GM12878 (cell line): ENCODE results near the gene DENND4C. TPM values are rescaled to one million over a fixed set of nuclear protein-coding genes. Genes with fewer than 3 reads are reported as not detected.

Experiments
- ATAC-seq: fragments of 200-7000 bp; cut with Tn5 transposase; 3 replicates; pipeline ENCODE4 v1.9.1; 2020; ENCODE audit warnings: mild to moderate bottlenecking, moderate library complexity
- BruUV-seq: library from RNA; stranded (reverse); fragments of 400-500 nt; replicated peaks from 2 replicates; lab custom pipeline; 2021; lab: Mats Ljungman, UMichigan
- CTCF ChIA-PET: fragments of 300-600 bp; sonication (Branson Sonifier 250); formaldehyde crosslinking; extraction: SDS; loops from one replicate; lab custom pipeline; 2021; ENCODE audit warnings: inconsistent platforms; lab: Yijun Ruan, JAX
- POLR2A ChIA-PET: fragments of 350-600 bp; formaldehyde crosslinking; extraction: SDS; loops from one replicate; lab custom pipeline; 2021; ENCODE audit warnings: inconsistent platforms; lab: Charles Lee
- RAD21 ChIA-PET: fragments of 300-600 bp; sonication (Branson Sonifier 250); formaldehyde crosslinking; loops from one replicate; lab custom pipeline; 2023; ENCODE audit warnings: antibody characterized with exemption; ENCODE audit not compliant: unreplicated experiment; lab: Charles Lee
- SMC1A ChIA-PET: fragments of 300-600 bp; sonication (Branson Sonifier 250); formaldehyde crosslinking; loops from one replicate; lab custom pipeline; 2023; ENCODE audit not compliant: unreplicated experiment, uncharacterized antibody; lab: Charles Lee
- DNase-seq: peaks from one replicate; pipeline ENCODE4 v3.0.0-alpha.2; 2011; ENCODE audit warnings: low read depth, low spot score
- FAIRE-seq: peaks from 3 replicates; lab custom pipeline; 2011; peaks lifted over from hg19 to GRCh38; lab: Jason Lieb, UNC
- H2AFZ ChIP-seq: 2 replicates; pipeline ENCODE4 v1.6.0; 2011; ENCODE audit warnings: low read depth, low read length, control low read depth; ENCODE audit not compliant: control insufficient read depth
- H3K27ac ChIP-seq: 2 replicates; pipeline ENCODE4 v1.5.1; 2011; ENCODE audit warnings: control low read depth; ENCODE audit not compliant: control insufficient read depth, insufficient read depth
- H3K27me3 ChIP-seq, 2 experiments: replicated peaks in 1 of 2; 2 replicates each; pipeline versions ENCODE4 v1.6.0 to v1.6.1; 2011; ENCODE audit warnings: low read length in 1 of 2; ENCODE audit not compliant: control insufficient read depth in 2 of 2, insufficient read depth in 2 of 2
- H3K36me3 ChIP-seq, 2 experiments: 2 replicates each; pipeline ENCODE4 v1.5.1; 2011; ENCODE audit warnings: low read length in 1 of 2; ENCODE audit not compliant: control insufficient read depth in 2 of 2, insufficient read depth in 2 of 2
- H3K4me1 ChIP-seq: 2 replicates; pipeline ENCODE4 v1.6.1; 2011; ENCODE audit warnings: mild to moderate bottlenecking, low read length, moderate library complexity, mixed read lengths; ENCODE audit not compliant: control insufficient read depth, insufficient read depth
- H3K4me2 ChIP-seq: 2 replicates; pipeline ENCODE4 v1.6.0; 2011; ENCODE audit warnings: control low read depth; ENCODE audit not compliant: control insufficient read depth, insufficient read depth
- H3K4me3 ChIP-seq: fragments of 200-600 bp; sonication (generic); 2 replicates; pipeline ENCODE4 v1.5.1; 2016
- H3K79me2 ChIP-seq: 2 replicates; pipeline ENCODE4 v1.6.0; 2011; ENCODE audit warnings: low read length; ENCODE audit not compliant: control insufficient read depth, insufficient read depth
- H3K9ac ChIP-seq: 2 replicates; pipeline ENCODE4 v1.8.0; 2011; ENCODE audit warnings: low read length, control low read depth, mixed read lengths; ENCODE audit not compliant: control insufficient read depth, insufficient read depth
- H3K9me3 ChIP-seq: replicated peaks from 3 replicates; pipeline ENCODE4 v1.5.1; 2011; ENCODE audit warnings: mild to moderate bottlenecking, low read length; ENCODE audit not compliant: control insufficient read depth, insufficient read depth
- H4K20me1 ChIP-seq: 2 replicates; pipeline ENCODE4 v1.6.0; 2011; ENCODE audit not compliant: control insufficient read depth, insufficient read depth
- DPF2 ChIP-seq: fragments of 450-650 bp; IDR thresholded peaks from 2 replicates; pipeline ENCODE4 v1.6.1; 2017; ENCODE audit warnings: mild to moderate bottlenecking
- E4F1 ChIP-seq: fragments of 450-650 bp; IDR thresholded peaks from 2 replicates; pipeline ENCODE4 v1.6.1; 2018; ENCODE audit warnings: borderline replicate concordance, mild to moderate bottlenecking; ENCODE audit not compliant: partially characterized antibody
- FOS ChIP-seq: IDR thresholded peaks from 3 replicates; pipeline ENCODE4 v1.6.1; 2011; ENCODE audit warnings: borderline replicate concordance; ENCODE audit not compliant: insufficient read length; ENCODE audit errors: extremely low read depth
- NR2C2 ChIP-seq: IDR thresholded peaks from 2 replicates; pipeline ENCODE4 v1.6.1; 2011; ENCODE audit warnings: borderline replicate concordance, low read depth; ENCODE audit not compliant: control insufficient read depth, insufficient read length
- RB1 ChIP-seq: fragments of 450-650 bp; formaldehyde crosslinking; IDR thresholded peaks from 2 replicates; pipeline ENCODE4 v1.6.1; 2017; ENCODE audit warnings: mild to moderate bottlenecking, borderline replicate concordance
- SMAD5 ChIP-seq: IDR thresholded peaks from 2 replicates; pipeline ENCODE4 v1.6.1; 2016; ENCODE audit warnings: antibody characterized with exemption, low read depth
- SMARCA5 ChIP-seq: fragments of 450-650 bp; IDR thresholded peaks from 2 replicates; pipeline ENCODE4 v1.6.1; 2017; ENCODE audit warnings: mild to moderate bottlenecking
- ZNF274 ChIP-seq: IDR thresholded peaks from one replicate; pipeline ENCODE4 v1.8.0; 2011; ENCODE audit not compliant: insufficient read length, insufficient read depth
- WGBS: methylation state at CpG from one replicate; pipeline ENCODE4 v1.1.6; 2016; ENCODE audit warnings: low lambda C conversion rate; ENCODE audit not compliant: insufficient replicate concordance, insufficient coverage; ENCODE audit errors: missing lambda C conversion rate; 5-methylcytosine and 5-hydroxymethylcytosine counted together
- in situ Hi-C: fragments of 300-500 bp; cut with MboI; formaldehyde crosslinking; loops from 9 replicates; pipeline ENCODE4 v1.14.3; 2018; ENCODE audit warnings: mixed read lengths
- intact Hi-C: fragments of 100-400 bp; cut with micrococcal nuclease; formaldehyde crosslinking; loops from one replicate; pipeline ENCODE4 v1.14.2; 2022; ENCODE audit not compliant: unreplicated experiment
- polyA plus RNA-seq, 11 experiments: library from polyadenylated mRNA; depleted of rRNA in 4 of 11; unstranded in 6 of 11; stranded (reverse) in 5 of 11; fragments of >200 nt; fragmentation: Nextera tagmentation in 4 of 11; fragmentation: Illumina TruSeq in 1 of 11; extraction: Ambion mirVana in 4 of 11; extraction: Trizol in 1 of 11; gene quantifications; 1 replicate in 1 of 11; 2 replicates in 10 of 11; pipeline versions ENCODE4 v1.2.1 to v1.2.3, GENCODE V29; 2011 to 2016; ENCODE audit warnings: inconsistent platforms in 2 of 11, missing spikeins in 2 of 11, low read depth in 1 of 11
- total RNA-seq, 4 experiments: library from RNA; depleted of rRNA in 3 of 4; stranded (reverse); fragments of >200 nt in 3 of 4; fragmentation: Illumina TruSeq in 1 of 4; extraction: Trizol in 1 of 4; gene quantifications; 2 replicates each; pipeline versions ENCODE4 v1.2.1 to v1.2.3, GENCODE V29; 2013 to 2021

The DENND4C gene
- total and polyA plus RNA-seq, 10 of the 15 experiments (the other 5 are each of a cell fraction or from before 2014, with no cell fraction given), result 8.2 to 49.3 (median 24.7) TPM

GRCh38 chr9:19188771-19189170 is 41.7 kb upstream of the DENND4C start:
- Histone ChIP-seq H3K36me3 (no peaks in the 10 kb centered on the region), H3K27me3 (no peaks in the 10 kb centered on the region), H2AFZ (no peak overlapping the region), H3K9ac (no peak overlapping the region), H3K9me3 (no peaks in the 10 kb centered on the region), H3K79me2 (no peaks in the 10 kb centered on the region), H3K4me3 (no peak overlapping the region), H4K20me1 (no peaks in the 10 kb centered on the region), H3K27ac (no peak overlapping the region), H3K4me1 (0 out of 2 replicates have a peak, but pooled peaks cover 2% of the 10 kb centered on the region), H3K4me2 (no peak overlapping the region)
- ChIA-PET RAD21 (interaction anchor here (0.9 kb wide), 1 partner anchor 44 kb away, joined by 3 read pairs; no protein-coding TSS in a partner anchor), SMC1A (interaction anchor here (0.8 kb wide), 1 partner anchor 30 kb away, joined by 3 read pairs; no protein-coding TSS in a partner anchor), CTCF (interaction anchor here (0.6 to 1.6 kb wide), 3 partner anchors 14 to 140 kb away, joined by 3 to 8 read pairs (median 3); partner anchors contain the start of gene RRAGA), POLR2A (no interaction called here)
- ATAC-seq (no peak), DNase-seq (no peak), FAIRE-seq (no peak)
- intact Hi-C loops, result no loop called here
- in situ Hi-C loops, result no loop called here
- WGBS, result 90% methylated on average over 5 of the region's 5 CpGs
- no TSS peak for BruUV-seq
- no peak for TF ChIP-seq E4F1
- TF ChIP-seq ZNF274, result no peak
- TF ChIP-seq RB1, result no peak
- TF ChIP-seq SMARCA5, result no peak
- TF ChIP-seq SMAD5, result no peak
- no peak for TF ChIP-seq NR2C2
- TF ChIP-seq DPF2, result no peak
- TF ChIP-seq FOS, result no peak
